ENCODE measurements around the gene HPCAL1.

The HPCAL1 gene

GRCh38 chr2:10415048-10415447 is 112.3 kb downstream of the HPCAL1 start:
- DNase-seq (ENCODE audit: low read depth in 2 of 3, low spot score in 1 of 3): no peak

GRCh38 chr2:10415640-10416039 is 112.9 kb downstream of the HPCAL1 start:
- DNase-seq (ENCODE audit: low read depth in 2 of 3, low spot score in 1 of 3): no peak

DNA sequence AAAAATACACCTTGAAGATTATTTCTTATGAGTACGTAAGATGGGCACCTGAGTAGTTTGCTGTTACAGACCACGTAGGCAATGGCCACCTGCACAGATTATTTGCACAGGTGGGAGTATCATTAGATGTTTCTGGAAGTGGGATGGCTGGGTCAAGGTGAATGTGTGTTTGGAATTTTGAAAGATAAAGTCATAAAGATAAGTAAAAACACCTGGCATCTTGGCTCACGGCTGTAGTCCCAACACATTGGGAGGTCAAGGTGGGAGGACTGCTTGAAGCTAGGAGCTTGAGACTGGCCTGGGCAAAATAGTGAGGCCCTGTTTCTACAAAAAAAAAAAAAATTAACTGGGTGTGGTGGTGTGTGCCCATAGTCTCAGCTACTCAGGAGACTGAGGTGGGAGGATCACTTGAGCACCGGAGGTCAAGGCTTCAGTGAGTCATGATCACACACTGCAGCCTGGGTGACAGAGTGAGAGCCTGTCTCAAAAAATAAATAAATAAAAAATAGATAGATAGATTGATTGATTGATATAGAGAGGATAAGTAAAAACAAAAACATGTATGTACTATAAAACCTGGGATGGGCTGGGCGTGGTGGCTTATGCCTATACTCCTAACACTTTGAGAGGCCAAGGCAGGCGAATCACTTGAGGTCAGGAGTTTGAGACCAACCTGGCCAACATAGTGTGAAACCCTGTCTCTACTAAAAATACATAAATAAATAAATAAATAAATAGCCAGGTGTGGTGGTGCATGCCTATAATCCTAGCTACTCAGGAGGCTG is 115.0 kb downstream of the HPCAL1 start:
- no peak for DNase-seq (ENCODE audit: low read depth in 2 of 3, low spot score in 1 of 3)

- DNase-seq (ENCODE audit: low read depth in 2 of 3, low spot score in 1 of 3): no peak
These were observed 117.0 kb downstream of the HPCAL1 start for GRCh38 chr2:10419553-10420257.

DNA sequence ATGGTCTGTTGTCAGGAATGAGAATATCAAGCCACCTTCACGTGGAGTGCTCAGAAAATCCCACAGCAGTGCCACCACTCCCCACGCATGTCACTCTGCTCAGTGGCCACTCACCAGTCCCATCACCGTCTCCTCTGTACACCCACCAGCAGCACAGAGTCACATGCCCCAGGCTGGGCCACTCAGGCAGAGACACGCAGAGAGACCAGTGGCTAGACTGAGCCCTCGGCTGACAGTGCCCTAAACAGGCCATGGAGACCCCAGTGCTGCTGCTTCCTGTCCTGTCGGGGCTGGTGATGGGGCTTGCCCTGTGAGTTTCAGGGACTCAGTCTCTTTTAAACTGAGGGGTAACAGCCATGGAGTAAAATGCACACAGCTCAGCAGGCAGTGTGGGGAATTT is 119.5 kb downstream of the HPCAL1 start:
- no peak for DNase-seq (ENCODE audit: low read depth in 2 of 3, low spot score in 1 of 3)

DNA sequence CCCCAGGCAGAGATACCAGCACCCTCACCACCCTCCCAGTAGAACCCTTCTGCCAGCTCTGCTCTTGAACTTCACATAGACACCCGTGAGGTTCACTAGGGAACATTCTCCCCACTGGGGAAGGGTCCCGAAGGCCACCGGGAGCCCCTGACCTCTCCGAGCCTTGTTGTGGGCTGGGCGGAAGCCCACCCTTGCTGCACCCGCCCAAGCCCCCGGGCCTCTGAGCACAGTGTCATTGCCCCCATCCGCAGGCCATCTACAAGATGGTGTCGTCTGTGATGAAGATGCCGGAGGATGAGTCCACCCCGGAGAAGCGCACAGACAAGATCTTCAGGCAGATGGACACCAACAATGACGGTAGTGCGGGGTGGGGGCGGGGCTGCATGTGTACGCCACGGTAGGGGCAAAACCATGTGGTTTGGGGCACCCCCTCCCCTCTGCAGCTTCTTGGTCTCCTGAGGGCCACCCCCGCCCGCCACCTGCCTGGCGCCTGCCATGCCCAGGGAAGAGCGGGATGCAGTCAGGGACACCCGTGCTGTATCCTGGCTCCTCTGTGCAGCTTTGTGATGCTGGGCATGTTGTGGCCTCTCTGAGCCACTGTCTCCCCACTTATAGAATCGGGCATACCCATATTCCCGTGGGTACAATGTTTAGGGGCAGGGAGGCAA is 120.2 kb downstream of the HPCAL1 start:
- DNase-seq (ENCODE audit: low read depth in 2 of 3, low spot score in 1 of 3): no peak

DNA sequence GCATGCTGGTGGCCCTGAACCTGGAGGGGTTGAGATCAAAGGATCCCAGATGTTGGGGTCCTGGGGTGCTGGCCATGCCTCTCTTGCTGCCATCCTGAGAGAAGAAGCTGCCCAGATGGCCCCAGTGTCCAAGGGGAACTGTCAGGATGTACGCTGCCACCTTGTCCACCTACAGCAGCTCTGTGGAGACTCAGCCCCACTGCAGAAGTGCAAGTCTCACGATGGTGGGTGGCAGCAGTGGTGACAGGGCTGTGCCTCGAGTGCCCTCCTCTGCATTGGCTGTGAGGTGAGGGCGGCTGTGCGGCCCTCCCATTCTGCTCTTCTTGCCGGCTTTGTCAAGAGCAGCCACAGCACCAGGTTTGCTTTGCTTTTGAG is 120.7 kb downstream of the HPCAL1 start:
- no peak for DNase-seq (ENCODE audit: low read depth in 2 of 3, low spot score in 1 of 3)

DNA sequence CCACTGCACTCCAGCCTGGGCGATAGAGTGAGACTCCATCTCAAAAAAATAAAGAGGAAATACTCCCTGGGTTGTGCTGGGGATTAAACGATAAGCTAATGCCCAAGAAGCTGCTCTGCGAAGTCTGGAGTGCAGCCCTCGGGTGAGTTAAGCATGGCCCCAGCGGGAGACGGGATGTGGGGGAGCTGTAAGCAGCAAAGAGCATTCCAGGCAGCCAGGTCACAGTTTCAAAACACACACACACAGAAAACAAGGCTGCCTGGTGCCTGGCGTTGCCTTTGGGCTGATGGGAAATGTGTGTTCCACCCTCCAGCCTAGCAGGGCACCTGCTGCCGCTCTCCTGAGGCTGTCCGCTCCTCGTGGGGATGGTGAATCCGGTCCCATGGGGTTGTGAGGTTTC is 121.3 kb downstream of the HPCAL1 start:
- DNase-seq (ENCODE audit: low read depth in 2 of 3, low spot score in 1 of 3): no peak

- no peak for DNase-seq (ENCODE audit: low read depth in 2 of 3, low spot score in 1 of 3)
These were observed 122.3 kb downstream of the HPCAL1 start for GRCh38 chr2:10424916-10425505.

DNA sequence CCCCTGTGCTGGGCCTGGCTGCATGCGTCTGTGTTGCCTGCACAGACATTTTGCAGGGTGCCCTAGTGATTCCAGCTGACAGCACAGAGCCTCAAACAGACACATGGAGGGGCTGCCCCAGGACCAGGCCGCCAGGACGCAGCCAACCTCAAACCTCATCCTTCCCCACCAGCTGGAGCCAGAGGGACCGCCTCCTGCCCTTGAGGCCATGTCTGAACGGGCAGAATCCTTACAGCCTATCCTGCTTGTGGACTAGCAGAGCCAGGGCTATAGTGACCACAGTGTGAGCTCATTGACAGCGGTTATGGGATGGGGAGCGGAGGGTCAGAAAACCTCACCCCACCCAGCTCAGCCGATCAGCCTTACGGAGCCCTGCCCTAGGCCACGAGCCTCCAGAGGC is 123.0 kb downstream of the HPCAL1 start:
- DNase-seq (ENCODE audit: low read depth in 2 of 3, low spot score in 1 of 3): no peak

DNA sequence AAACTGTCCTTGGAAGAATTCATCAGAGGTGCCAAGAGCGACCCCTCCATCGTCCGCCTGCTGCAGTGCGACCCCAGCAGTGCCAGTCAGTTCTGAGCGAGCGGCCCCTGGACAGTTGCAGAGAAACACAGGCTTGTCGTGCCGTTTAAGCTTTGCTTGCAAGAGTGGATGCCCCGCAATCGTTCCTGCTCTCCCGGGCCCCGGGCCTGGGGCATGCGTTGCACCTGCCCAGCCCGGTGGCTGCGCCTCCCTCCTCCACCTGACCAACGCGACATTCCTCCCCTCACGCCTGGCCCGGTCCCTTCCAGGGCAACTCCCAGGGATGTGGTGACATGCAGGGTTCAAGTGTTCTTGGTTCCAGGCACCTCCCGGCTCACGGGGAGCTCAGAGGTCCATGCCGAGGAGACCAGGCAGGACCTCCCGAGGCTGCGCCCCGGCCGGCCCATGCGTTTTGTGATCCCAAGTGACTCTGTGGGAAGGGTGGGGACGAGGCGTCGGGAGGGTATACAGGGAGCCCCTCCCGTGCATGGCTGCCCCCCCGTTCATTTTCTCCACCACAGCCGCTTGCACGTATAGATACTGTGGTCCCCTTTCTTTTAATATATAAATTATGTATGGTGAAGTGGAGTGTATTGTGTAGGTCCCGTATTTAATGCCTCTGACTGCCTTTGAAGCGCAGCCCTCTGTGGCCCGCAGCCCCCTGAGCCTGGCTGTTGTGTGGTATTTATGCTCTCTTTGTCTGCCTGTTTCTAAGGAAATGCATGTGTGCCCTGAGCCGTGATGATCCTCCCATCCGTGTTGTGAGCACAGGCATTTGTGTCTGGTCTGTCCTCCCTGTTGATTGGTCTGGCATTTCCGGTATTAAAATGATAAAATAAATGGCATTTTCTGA is 124.3 kb downstream of the HPCAL1 start:
- DNase-seq (ENCODE audit: low read depth in 2 of 3, low spot score in 1 of 3): no peak

DNA sequence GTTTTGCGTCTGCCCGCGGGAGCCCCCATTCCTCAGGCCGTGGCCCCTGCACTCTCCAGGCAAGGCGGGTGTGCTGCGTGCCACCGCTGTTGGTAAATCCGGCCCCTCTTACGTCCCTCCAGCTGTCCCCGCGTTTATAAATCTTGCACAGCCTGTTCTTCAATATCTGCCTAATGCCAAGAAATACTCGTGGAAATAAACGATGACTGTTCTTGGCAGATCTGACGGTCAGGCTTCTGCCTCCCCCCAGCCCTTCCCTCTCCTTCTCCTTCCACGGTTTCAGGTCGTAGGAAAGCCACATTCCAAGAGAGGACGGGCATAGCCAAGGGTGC is 124.9 kb downstream of the HPCAL1 start:
- DNase-seq (ENCODE audit: low read depth in 2 of 3, low spot score in 1 of 3): no peak

DNA sequence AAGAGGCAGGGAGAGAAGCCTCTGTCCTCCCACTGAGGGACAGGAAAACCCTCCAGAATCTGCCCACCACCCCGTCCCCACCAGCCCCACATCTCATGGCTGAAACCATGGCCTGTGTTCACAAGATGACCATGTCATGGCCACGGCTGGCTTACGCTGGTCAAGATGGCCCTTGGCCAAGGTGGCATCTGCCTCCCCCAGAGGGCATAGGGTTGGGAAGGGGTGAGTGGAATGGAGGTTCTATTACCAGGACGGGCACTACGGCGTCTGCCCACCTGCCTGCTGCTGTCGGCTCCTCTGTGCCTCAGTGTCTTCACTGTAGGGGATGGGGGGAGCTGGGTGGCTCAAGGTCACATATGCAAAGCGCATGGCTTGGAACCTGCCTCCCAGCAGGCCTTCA is 125.7 kb downstream of the HPCAL1 start:
- no peak for DNase-seq (ENCODE audit: low read depth in 2 of 3, low spot score in 1 of 3)

DNA sequence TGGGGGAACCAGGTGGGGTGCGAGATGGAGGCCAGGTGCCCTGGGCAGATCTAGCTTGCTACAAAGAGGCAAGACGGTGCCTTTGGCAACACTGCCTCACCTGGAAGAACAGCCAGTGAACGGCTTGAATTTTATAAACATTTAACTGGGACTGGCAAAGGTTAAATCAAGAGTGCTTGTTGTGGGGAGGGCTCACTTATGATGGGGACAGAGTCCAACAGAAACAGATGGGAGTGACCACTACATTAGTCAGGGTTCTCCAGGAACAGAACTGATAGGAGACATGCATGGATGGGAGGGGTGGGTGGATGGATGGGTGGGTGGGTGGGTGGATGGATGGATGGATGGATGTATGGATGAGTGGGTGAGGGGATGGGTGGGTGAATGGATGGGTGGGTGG is 126.2 kb downstream of the HPCAL1 start:
- DNase-seq (ENCODE audit: low read depth in 2 of 3, low spot score in 1 of 3): no peak

DNA sequence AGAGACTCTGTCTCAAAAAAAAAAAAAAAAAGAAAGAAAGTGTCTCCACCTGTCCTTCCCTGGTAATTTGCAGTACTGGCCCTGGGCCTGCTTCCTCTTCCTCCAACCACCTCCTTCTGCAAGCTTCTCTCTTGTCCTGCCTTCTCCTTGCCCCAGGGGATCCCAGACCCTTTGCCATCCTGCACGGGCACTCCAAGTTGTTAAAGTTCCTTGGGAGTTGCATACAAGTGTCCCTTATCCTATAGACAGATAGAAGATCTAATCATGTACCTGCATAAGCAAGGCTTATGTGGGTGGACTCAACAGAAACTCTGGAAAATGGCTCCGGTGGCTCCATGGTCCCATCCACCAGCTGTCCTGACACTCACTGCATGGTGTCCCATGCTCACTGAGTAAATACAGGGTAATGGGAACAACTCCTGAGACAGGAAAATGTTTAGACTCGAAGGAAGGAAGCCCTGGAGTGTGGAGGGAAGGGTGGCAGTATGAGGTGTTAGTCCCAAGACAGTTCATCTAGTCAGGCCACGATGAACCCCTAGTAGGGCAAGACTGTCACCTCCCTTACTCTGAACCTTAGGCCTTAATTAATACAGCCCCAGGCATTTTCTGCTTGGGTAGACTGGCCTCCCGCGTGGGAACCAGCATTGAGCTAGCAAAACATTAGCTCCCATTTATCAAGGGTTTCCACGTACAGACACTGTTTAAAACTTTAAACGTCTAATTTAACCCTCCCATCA is 128.3 kb downstream of the HPCAL1 start:
- no peak for DNase-seq (ENCODE audit: low read depth in 2 of 3, low spot score in 1 of 3)

GRCh38 chr2:10431797-10432196 is 129.1 kb downstream of the HPCAL1 start:
- no peak for DNase-seq (ENCODE audit: low read depth in 2 of 3, low spot score in 1 of 3)

DNA sequence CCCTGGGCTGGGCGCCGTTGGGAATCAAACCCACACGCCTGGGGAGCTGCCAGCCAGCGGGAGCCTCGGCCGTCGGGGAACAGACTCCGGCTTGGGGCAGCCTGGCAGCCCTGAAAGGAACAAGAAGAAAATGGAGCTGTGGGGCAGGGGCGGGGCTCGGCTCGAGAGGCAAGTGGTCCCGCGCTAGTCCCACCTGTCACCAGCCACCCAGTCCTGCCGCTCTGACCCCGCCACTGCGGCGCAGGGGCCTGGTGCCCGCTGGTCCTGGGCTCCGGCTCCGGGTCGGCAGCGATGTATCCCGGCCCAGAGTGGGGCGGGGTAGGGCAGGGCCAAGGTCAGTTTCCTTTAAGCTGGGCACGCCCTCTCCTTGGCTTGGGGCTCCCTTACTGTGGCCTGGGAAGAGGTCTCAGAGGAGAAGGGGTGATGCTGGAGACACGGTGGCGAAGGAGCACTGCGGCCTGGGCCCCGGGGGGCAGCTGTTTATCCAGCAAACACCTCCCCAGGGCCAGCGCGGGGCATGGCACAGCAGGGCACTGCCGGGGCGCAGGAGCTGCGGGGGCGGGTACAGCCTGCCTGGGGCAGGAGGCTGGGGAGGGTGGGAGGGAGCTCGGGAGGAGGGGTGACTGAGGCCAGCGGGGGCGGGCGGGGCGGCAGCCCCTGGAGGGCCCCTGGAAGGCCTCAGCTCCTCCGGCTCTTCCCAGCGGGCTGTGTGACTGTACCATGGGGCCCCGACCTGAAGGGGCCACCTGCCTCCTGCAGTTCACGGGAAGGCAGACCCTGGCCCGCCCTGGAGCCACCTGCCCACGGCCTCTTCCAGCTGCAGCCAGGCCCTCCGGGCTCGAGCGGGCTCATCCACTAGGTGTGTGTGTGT is 129.8 kb downstream of the HPCAL1 start:
- no peak for DNase-seq (ENCODE audit: low read depth in 2 of 3, low spot score in 1 of 3)

DNA sequence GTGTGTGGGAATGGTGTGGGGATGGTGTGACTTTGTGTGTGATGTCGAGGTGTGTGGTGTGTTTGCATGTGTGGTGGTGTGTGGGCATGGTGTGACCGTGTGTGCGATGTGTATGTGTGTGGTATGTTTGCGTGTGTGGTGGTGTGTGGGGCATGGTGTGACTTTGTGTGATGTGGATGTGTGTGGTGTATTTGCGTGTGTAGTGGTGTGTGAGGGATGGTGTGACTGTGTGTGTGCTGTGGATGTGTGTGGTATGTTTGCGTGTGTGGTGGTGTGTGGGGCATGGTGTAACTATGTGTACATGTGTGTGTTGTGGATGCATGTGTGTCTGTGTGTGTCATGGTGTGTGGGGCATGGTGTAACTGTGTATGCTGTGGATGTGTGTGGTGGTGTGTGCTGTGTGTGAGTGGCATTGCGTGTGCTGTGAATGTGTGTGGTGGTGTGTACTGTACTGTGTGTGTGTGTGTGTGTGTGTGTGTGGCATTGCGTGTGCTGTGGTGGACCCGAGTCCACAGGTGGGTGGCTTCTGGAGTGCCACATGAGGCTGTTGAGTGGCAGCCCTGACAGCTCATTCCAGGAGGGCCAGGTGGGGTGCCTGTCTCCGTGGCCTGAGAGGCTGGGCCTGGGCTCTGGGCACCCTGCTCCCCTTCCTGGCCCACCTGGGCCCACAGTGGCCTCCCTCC is 130.7 kb downstream of the HPCAL1 start:
- DNase-seq (ENCODE audit: low read depth in 2 of 3, low spot score in 1 of 3): no peak
